BLaER1 treated with 17β-estradiol and CSF1 and Interleukin-3, amounts not matched to agents 10 nM and 100 nM (cell line): Measurements from ENCODE around the gene NMUR1.

Experiments used
- H3K27ac ChIP-seq, 11 experiments: shearing (Covaris generic); formaldehyde crosslinking; 2 replicates each; pipeline ENCODE4 v1.8.1; 2022
- H3K27me3 ChIP-seq, 11 experiments: shearing (Covaris generic); formaldehyde crosslinking; 2 replicates each; pipeline ENCODE4 v1.8.1; 2022
- H3K36me3 ChIP-seq, 11 experiments: shearing (Covaris generic); formaldehyde crosslinking; 2 replicates each; pipeline ENCODE4 v1.8.1; 2022
- H3K4me1 ChIP-seq, 10 experiments: shearing (Covaris generic); formaldehyde crosslinking; 2 replicates each; pipeline ENCODE4 v1.8.1; 2022
- H3K4me2 ChIP-seq, 11 experiments: shearing (Covaris generic); formaldehyde crosslinking; 2 replicates each; pipeline ENCODE4 v1.8.1; 2022
- H3K4me3 ChIP-seq, 10 experiments: shearing (Covaris generic); formaldehyde crosslinking; 2 replicates each; pipeline ENCODE4 v1.8.1; 2022
- H3K9ac ChIP-seq, 11 experiments: shearing (Covaris generic); formaldehyde crosslinking; 2 replicates each; pipeline ENCODE4 v1.8.1; 2022
- H3K9me3 ChIP-seq, 11 experiments: shearing (Covaris generic); formaldehyde crosslinking; replicated peaks in 1 of 11; 2 replicates each; pipeline ENCODE4 v1.8.1; 2022
- H4K20me1 ChIP-seq, 11 experiments: shearing (Covaris generic); formaldehyde crosslinking; 2 replicates each; pipeline ENCODE4 v1.8.1; 2022
- Cebpa-rat ChIP-seq, 11 experiments: shearing (Covaris generic); IDR thresholded peaks; 2 replicates each; pipeline ENCODE4 v1.8.1; 2022

NMUR1 gene

DNA sequence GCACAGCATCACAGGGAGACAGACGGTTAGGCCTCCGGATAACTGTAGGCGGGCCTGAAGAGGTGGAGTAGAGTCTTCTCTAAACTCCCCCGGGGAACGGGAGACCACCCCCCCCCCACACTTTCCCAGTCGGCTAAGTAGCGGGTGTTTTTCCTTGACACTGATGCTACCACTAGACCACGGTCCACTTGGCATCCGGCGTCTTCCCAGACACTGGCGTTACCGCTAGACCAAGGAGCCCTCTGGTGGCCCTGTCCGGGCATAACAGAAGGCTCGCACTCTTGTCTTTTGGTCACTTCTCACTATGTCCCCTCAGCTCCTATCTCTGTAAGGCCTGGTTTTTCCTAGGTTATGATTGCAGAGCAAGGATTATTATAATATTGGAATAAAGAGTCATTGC is 40.3 kb downstream of the NMUR1 start:
- no peak for TF ChIP-seq Cebpa-rat (IDR thresholded peaks at IDR 0.05)
- Histone ChIP-seq H3K27ac (no peak overlapping the region), H3K36me3 (no peaks in the 10 kb centered on the region), H4K20me1 (no peaks in the 10 kb centered on the region), H3K9me3 (no peaks in the 10 kb centered on the region), H3K9ac (no peak overlapping the region), H3K4me3 (no peak overlapping the region), H3K27me3 (no peaks in the 10 kb centered on the region), H3K4me2 (no peak overlapping the region), H3K4me1 (no peaks in the 10 kb centered on the region)

DNA sequence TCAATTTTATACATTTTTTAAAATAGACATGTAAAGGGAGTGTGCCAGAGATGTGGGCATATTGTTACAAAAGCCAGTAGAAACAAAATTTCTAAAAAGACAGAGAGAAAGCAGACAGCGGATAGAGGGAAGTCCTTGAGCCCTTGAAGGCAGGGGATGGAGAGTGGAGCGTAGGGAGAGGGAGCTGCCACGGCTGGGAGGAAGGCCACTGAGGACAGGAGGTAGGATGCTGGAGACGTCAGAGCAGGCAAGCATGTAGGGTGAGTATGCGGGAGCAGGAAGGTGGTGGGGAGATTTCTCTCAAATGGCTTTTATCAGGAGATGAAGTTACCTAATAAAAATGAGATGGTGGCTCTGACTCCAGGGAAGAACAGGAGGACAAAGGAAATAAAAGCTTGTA is 41.9 kb downstream of the NMUR1 start:
- H3K9ac ChIP-seq, result no peak overlapping the region
- H3K4me1 ChIP-seq, result peaks cover 3 to 6% (median 5%) of the 10 kb centered on the region in 10 experiments; a peak in 16 of 20 replicates
- no peak for TF ChIP-seq Cebpa-rat (IDR thresholded peaks at IDR 0.05)
- H3K27ac ChIP-seq, result no peak overlapping the region
- no peaks in the 10 kb centered on the region for H4K20me1 ChIP-seq
- no peak overlapping the region for H3K4me3 ChIP-seq
- peaks cover 0 to 10% (median 3%) of the 10 kb centered on the region in 11 experiments; a peak in 7 of 22 replicates for H3K27me3 ChIP-seq
- no peaks in the 10 kb centered on the region for H3K9me3 ChIP-seq
- no peak overlapping the region for H3K4me2 ChIP-seq
- no peaks in the 10 kb centered on the region for H3K36me3 ChIP-seq

GRCh38 chr2:231486851-231487596 is 43.2 kb downstream of the NMUR1 start:
- Histone ChIP-seq H3K4me1 (peaks cover 9 to 18% (median 15%) of the 10 kb centered on the region in 10 experiments; a peak in 17 of 20 replicates), H3K9ac (no peak overlapping the region), H3K4me3 (no peak overlapping the region), H3K27me3 (peaks cover 0 to 14% (median 3%) of the 10 kb centered on the region in 11 experiments; a peak in 7 of 22 replicates), H3K4me2 (no peak overlapping the region), H3K27ac (no peak overlapping the region), H4K20me1 (no peaks in the 10 kb centered on the region), H3K36me3 (no peaks in the 10 kb centered on the region), H3K9me3 (no peaks in the 10 kb centered on the region)
- TF ChIP-seq Cebpa-rat (IDR thresholded peaks at IDR 0.05), result no peak

- Histone ChIP-seq H3K4me1 (peaks cover 9 to 26% (median 15%) of the 10 kb centered on the region in 10 experiments; a peak in 17 of 20 replicates), H3K4me2 (peak overlapping the region; percentile 66 to 89 (median 81)), H3K27me3 (peaks cover 0 to 14% (median 3%) of the 10 kb centered on the region in 11 experiments; a peak in 7 of 22 replicates), H3K4me3 (peak overlapping the region in 9 of 10 experiments; percentile 27 to 68 (median 47); a peak in 15 of 20 replicates), H3K27ac (peak overlapping the region; percentile 4 to 78 (median 67); a peak in 21 of 22 replicates), H3K9me3 (no peaks in the 10 kb centered on the region), H3K9ac (peak overlapping the region; percentile 66 to 79 (median 75); a peak in 21 of 22 replicates), H4K20me1 (no peaks in the 10 kb centered on the region), H3K36me3 (no peaks in the 10 kb centered on the region)
- no peak for TF ChIP-seq Cebpa-rat (IDR thresholded peaks at IDR 0.05)
Observed at GRCh38 chr2:231483398-231484329, 46.6 kb downstream of the NMUR1 start.

GRCh38 chr2:231482806-231483391 is 47.3 kb downstream of the NMUR1 start:
- peak overlapping the region; percentile 66 to 79 (median 75) for H3K9ac ChIP-seq
- TF ChIP-seq Cebpa-rat (IDR thresholded peaks at IDR 0.05), result no peak
- H3K27ac ChIP-seq, result peak overlapping the region; percentile 4 to 78 (median 67); a peak in 21 of 22 replicates
- peaks cover 0 to 14% (median 3%) of the 10 kb centered on the region in 11 experiments; a peak in 7 of 22 replicates for H3K27me3 ChIP-seq
- no peaks in the 10 kb centered on the region for H3K9me3 ChIP-seq
- peaks cover 9 to 26% (median 15%) of the 10 kb centered on the region in 10 experiments; a peak in 17 of 20 replicates for H3K4me1 ChIP-seq
- no peaks in the 10 kb centered on the region for H3K36me3 ChIP-seq
- peak overlapping the region; percentile 66 to 89 (median 81) for H3K4me2 ChIP-seq
- peak overlapping the region in 9 of 10 experiments; percentile 27 to 68 (median 47); a peak in 15 of 20 replicates for H3K4me3 ChIP-seq
- H4K20me1 ChIP-seq, result no peaks in the 10 kb centered on the region

- Histone ChIP-seq H3K27me3 (peaks cover 0 to 14% (median 3%) of the 10 kb centered on the region in 11 experiments; a peak in 7 of 22 replicates), H3K27ac (no peak overlapping the region), H3K9ac (0 out of 22 replicates have a peak overlapping the region, but pooled peaks of 1 of the 11 experiments have one; percentile 1), H3K9me3 (no peaks in the 10 kb centered on the region), H4K20me1 (no peaks in the 10 kb centered on the region), H3K4me2 (no peak overlapping the region), H3K36me3 (no peaks in the 10 kb centered on the region), H3K4me1 (peaks cover 10 to 29% (median 18%) of the 10 kb centered on the region in 10 experiments; a peak in 18 of 20 replicates), H3K4me3 (no peak overlapping the region)
- TF ChIP-seq Cebpa-rat (IDR thresholded peaks at IDR 0.05), result no peak
Observed at GRCh38 chr2:231480781-231481180, 49.5 kb downstream of the NMUR1 start.

- Histone ChIP-seq H3K9me3 (no peaks in the 10 kb centered on the region), H3K27me3 (peaks cover 0 to 14% (median 3%) of the 10 kb centered on the region in 11 experiments; a peak in 7 of 22 replicates), H3K4me2 (no peak overlapping the region), H3K36me3 (no peaks in the 10 kb centered on the region), H4K20me1 (no peaks in the 10 kb centered on the region), H3K9ac (no peak overlapping the region), H3K4me1 (peaks cover 10 to 34% (median 20%) of the 10 kb centered on the region in 10 experiments; a peak in 18 of 20 replicates), H3K4me3 (no peak overlapping the region), H3K27ac (no peak overlapping the region)
- TF ChIP-seq Cebpa-rat (IDR thresholded peaks at IDR 0.05), result no peak
Observed at GRCh38 chr2:231479455-231479854, 50.8 kb downstream of the NMUR1 start.

DNA sequence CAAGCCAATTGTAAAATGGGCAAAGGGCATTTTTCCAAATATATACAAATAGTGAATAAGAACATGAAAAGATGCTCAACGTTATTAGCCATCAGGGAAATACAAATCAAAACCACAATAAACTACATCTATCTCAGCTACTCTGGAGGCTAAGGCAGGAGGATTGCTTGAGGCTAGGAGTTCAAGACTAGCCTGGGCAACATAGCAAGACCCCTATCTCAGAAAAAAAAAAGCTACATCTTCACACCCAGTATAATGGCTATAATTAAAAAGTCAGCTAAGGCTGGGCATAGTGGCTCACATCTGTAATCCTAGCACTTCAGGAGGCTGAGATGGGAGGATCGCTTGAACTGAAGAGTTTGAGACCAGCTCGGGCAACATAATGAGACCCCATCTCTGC is 53.3 kb downstream of the NMUR1 start:
- H3K4me2 ChIP-seq, result no peak overlapping the region
- no peak overlapping the region for H3K27ac ChIP-seq
- no peaks in the 10 kb centered on the region for H3K36me3 ChIP-seq
- H4K20me1 ChIP-seq, result no peaks in the 10 kb centered on the region
- H3K27me3 ChIP-seq, result no peaks in the 10 kb centered on the region
- peaks cover 5 to 24% (median 14%) of the 10 kb centered on the region in 10 experiments; a peak in 15 of 20 replicates for H3K4me1 ChIP-seq
- H3K9ac ChIP-seq, result no peak overlapping the region
- H3K9me3 ChIP-seq, result no peaks in the 10 kb centered on the region
- no peak overlapping the region for H3K4me3 ChIP-seq
- no peak for TF ChIP-seq Cebpa-rat (IDR thresholded peaks at IDR 0.05)
